ENCODE data around the gene ZNF286A.
"Not testable (repeated sequence)": the region's sequence is repeated elsewhere in the genome, so short reads cannot be mapped to it uniquely, and the experiment has no call there.

Gene ZNF286A

DNA sequence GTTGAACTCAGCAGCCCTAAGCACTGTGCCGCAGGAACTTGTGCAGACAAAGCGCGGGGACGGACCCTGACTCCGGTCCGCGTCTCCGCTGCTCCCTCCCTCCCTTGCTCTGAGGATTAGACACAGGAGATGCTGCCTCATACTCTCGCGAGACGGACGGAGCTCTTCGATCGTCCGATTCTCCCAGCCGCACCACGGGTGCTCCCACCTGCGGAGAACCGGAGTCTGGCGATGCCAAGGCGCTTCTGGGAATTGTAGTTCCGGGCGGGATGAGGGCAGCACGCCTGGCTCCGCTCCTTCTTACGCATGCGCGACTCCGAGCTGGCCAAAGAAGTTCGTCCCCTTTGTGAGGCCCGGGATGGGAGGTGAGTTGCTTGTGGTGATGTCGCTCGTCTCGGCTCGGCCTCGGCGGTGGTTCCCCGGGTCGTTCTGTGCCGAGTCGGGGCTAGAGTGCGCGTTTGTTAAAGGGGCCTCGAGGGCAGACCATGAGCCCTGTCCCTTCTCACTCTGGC is at the start of gene ZNF286A:
ZNF286A (plus strand) TSS at position 340 of the 512 bp plus-strand sequence. CDS start 578 bp downstream, outside the sequence.
- peak; percentile 73 to 87 for DNase-seq (ENCODE audit: low read depth in 2 of 2)

DNA sequence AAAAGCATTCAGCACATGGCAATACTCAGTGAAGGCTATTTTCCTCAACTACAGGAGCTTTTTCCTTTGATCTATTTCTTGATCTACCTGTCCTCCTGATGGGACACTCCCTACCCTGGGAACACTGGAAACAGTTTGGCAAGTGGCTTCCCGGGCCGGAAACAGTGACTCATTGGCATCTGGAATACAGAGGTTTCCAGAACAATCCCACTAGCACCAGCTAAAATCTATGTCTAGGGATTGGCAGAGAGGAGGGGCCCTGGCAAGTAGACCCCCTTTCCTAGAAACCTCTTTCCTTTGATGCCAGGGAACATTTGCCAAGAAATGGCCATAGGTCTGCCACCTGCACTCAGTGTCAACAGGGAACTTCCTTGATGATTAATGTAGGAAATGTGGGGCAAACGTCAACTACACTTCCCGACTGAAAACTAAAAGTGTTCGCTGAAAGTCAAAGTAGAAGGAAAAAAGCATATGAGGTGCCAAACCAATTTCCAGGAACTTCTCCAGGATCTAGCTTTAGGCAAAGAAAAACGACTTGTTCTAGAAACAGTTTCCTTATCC is 49.6 kb upstream of the ZNF286A start:
- DNase-seq (ENCODE audit: low read depth in 2 of 2), result no peak

DNA sequence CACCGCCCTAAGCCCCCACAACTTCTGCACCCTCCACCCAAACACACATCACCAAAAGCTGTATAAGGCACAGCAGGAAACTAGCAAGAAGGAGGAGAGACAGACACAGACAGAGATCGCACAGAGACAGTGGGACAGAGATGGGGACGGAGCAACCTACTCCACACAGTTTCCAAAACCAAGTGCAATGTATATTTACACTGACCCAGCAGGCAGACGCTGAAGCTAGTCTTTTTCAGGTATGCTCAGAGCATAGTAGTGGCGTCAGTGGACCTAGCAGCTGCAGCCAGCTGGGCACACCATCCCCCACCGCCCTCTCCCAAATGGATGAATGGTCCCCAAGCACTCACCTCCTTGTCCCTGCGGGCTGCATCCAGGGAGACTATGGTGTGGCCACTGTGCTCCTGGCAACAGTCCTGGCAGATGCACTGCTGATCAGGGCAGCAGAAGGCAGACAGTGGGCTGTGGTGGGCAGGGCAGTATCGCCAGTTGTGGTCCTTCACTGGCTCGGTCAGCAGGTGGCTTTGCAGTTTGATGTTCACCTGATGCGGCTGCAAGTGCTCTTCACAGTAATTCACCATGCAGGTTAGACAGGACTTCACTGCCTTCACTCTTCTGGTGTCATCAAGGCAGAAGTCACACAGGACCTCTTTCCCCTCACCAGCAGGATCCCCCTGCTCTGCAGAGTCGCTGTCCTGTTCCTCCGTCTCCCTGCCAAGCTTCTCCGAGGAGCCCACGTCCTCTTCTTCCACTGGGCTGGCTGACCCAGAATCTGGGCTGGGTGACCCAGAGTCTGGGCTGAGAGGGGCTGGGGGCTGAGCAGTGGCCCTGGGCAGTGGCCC is 48.6 kb upstream of the ZNF286A start:
- no peak for DNase-seq (ENCODE audit: low read depth in 2 of 2)

DNA sequence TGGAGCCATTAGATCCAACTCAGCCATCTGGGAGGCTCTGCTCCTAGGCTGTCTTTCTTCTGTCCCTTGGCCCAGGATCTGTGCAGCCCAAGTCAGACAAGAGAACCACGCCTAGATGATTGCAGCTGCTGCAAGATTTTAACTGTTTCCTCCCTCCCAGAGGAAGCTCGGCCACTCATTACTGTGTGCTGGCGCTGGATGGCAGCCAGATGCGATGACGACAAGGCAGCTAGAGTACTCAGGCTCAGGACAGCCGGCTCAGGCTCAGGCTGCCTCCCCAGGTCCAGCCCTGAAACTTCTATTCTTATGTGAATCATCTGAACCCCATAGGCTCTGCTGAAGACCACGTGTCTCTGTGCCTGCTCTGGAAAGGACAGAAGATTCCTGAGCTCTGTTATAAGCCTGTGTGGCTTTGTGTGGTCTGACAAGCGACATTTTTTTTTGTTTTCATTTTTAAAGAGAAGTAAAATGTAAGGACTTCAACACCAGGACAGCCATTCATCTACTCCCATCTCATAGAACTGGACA is 47.9 kb upstream of the ZNF286A start:
- peak in 1 of 2 donors; percentile 1 for DNase-seq (ENCODE audit: low read depth in 2 of 2)

DNA sequence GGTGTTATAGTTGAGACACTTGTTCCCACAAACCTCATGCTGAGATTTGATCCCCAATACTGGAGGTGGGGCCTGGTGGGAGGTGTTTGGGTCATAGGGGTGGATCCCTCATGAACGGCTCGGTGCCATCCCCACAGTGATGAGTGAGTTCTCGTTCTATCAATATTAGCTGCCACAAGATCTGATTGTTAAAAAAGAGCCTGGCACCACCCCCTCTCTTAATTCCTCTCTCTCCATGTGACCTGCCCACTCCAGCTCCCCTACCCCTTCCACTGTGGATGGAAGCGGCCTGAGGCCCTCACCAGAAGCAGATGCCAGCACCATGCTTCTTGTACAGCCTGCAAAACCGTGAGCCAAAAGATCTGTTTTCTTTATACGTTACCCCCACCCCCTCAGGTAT is 46.6 kb upstream of the ZNF286A start:
- no peak for DNase-seq (ENCODE audit: low read depth in 2 of 2)

DNA sequence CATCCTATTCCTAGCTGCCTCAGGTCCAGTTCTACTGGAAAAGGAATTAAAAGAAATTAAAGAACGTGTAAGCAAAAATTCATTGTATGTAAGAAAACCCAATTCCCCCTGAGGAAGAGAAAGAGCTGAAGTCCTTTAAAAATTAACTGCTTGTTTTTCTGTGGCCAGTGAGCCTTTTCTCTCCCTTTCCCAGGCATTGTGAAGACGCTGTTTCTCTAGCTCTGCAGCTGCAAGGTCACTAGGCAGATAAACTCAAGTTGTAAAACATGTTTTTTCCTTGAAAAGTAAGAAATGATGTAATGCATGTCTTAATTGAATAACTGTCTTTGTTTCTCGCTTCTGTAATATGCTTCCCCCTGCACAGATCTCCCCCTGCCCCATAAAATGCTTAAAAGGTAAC is 45.2 kb upstream of the ZNF286A start:
- DNase-seq (ENCODE audit: low read depth in 2 of 2), result not testable (repeated sequence)

DNA sequence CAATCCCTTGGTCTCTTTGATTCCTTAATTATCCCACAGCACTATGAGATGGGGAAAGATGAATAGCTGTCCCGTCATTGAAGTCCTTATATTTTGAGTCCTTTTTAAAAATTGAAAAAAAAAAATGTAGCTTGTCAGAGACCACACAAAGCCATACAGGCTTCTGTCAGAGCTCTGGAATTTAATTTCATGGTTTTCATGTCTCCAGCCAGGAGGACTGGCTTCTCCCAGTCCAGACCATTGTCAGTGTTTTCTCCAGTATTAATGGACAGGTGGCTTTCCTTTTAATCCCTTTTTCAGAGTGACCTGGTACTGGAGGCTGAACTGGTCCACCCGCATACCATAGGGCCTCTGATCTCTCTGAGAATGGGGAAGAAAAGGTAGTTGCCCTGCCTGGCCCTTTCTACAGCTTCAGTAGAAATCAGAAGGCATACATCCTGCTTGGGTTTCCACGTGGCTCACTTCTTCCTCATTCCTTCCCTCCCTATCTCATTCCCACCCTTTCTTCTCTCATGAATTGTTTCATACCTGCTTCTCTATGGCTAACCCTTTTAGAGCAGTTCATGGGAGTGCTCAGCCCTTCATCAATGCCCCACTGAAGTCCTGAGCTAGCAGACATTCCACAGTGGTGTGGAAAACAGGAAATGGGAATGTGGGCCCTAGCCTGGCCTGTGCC is 44.5 kb upstream of the ZNF286A start:
- no peak for DNase-seq (ENCODE audit: low read depth in 2 of 2)

DNA sequence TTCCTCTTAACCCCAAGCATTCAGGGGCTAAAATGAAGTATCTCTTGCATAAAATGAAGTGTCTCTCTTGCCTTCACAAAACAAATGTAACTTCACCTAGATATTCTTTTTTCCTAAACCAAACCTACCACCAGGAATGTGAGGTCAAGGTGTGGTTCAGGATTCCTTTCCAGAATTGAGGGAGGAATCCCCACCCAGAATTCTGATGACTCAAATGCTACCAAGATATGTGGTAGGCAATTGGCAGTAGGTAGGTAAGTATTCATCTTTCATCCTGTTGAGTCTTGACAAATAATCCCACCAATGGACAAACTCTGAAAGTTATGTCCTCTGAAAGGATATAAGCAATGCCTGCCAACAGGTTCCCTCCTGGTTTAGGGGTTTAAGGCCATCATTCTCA is 41.7 kb upstream of the ZNF286A start:
- DNase-seq (ENCODE audit: low read depth in 2 of 2), result no peak

DNA sequence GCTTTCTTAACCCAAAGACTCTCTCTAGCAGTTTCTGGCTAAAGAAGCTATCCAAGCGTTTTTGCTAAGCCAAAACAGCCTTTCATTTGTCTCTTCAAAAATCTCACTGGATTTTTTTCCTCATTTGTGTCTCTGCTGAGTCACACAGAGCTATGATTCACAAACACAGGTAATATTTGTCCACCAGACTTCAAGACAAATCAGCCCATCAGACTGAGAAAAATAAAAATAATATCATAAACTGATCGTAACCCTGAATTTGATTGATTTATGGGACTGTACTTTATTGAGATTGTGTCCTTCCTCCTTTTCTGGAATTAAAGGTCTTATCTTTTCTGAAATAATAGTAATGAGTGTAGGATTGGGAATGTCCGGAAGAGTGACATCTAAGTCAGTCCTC is 41.3 kb upstream of the ZNF286A start:
- no peak for DNase-seq (ENCODE audit: low read depth in 2 of 2)

DNA sequence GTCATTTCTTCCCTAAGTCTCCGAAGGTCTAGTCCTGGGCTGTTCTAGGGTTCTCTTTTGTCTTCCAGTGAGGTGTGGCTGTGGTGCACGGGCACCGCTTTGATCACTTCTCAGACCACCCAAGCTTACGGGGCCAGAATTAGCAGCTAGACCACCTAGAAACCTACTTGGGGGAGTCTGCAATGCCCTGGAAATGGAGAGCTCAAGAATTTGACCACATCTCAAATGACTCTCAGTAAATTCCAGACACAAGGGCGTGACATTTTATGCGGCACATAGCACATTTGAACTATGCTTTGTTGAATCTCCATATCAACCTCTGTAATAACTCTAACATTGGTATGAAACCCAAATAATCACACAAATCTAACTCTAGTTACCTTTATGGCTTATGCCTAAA is 40.3 kb upstream of the ZNF286A start:
- DNase-seq (ENCODE audit: low read depth in 2 of 2), result no peak

DNA sequence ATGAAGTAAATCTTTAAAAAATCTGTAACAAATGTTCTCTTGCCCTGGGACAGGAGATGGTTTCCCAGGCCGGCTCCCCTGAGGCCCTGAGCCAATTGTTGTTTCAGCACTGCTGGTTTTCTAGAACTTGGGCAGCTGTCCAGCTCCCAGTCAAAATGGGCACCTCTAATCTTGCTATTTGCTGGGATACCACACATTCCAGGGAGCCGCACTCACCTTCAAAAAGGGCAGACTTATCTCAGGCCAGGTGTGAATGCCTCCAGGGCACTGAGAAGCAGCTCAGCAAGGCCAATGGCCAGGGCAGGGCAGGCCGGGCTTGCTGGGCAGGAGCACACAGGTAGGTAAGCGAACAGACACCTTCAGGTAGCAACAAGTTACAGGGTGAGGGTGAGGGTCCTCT is 39.9 kb upstream of the ZNF286A start:
- no peak for DNase-seq (ENCODE audit: low read depth in 2 of 2)

DNA sequence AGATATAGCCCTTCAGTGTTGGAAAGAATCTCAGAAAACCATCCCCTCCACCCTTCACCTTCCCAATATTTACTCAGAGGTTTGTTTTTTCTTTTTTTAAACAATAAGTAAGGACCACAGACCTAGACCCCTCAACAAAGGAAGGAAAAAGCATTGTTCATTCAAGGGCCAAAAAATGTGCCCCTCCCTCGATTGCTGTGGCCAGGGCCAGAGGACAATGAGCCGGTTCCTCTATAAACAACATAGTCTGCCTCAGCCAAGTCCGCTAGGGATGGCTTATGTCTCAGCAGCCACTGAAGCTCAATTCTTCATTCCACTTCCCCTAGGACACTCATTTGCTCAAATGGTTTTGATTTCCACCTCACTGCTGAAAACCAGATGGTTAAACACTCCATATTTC is 39.5 kb upstream of the ZNF286A start:
- DNase-seq (ENCODE audit: low read depth in 2 of 2), result no peak

DNA sequence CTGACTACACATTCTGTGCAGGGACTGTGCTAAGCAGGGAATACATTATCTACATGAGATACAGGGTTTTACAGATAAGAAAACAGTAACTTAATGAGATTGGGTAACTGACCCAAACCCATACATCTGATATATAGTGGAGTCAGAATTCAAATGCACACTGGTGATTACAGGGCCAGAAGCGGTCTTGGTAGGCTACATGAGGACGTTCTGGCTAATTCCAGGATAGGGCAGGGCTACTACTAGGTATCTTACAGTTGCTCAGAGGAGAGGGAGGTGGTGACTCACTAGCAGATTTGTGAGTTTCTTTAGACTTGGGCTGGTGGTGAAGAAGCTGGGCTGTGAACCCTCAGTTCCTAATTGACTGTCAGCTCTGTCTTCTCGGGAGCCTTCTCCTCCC is 36.9 kb upstream of the ZNF286A start:
- no peak for DNase-seq (ENCODE audit: low read depth in 2 of 2)

DNA sequence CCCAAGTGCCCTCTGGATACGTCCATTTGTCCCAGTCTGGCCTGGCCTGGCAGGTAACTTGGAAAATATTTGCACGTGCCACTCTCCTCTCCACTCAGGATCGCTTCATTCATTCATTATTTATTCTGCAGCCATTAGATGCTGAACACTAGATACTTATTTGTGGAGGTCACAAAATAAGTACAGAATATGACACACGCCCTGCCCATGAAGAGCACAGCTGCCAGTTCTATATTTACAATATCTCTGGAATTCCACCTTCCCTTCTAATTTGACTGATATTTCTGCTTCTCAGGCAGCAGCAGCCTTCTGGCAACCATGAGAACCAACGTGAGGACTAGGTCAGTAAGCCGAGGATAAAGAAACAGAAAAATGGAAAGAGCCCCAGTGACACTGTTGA is 36.4 kb upstream of the ZNF286A start:
- DNase-seq (ENCODE audit: low read depth in 2 of 2), result no peak

DNA sequence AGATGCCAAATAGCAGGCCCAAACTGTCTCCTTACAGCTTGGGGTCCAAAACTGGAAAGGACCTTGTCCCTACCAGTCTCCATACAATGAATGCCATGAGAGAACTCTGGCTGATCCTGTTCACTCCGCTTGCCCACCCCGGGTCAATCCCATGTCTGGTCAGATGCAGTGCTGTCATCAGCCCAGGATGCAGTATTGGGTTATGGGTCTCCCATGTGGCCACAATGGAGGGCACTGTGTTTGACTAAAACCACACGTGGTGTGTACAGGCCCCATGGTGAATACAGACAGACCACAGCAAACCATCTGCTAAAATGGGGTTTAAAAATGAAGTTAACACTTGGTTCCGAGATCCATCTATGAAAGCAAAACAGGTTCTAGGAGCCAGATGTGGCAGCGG is 35.9 kb upstream of the ZNF286A start:
- no peak for DNase-seq (ENCODE audit: low read depth in 2 of 2)

DNA sequence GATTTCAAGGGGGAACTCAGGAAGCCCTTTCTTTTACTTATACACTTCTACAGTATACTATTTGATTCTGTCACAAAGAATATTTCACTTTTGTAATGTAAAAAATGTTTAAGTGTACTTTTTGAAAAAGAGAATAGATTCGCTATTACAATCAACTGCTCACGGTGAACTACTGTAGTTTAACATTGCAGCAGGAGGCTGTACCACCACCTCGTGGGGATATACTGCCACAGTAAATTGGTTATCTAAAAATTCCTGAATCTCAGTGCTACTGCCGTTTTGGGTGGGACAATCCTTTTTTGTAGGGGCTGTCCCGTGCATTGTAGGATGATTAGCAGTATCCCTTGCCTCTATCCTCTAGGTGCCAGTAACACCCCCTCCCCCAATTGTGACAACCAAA is 30.0 kb upstream of the ZNF286A start:
- DNase-seq (ENCODE audit: low read depth in 2 of 2), result not testable (repeated sequence)

DNA sequence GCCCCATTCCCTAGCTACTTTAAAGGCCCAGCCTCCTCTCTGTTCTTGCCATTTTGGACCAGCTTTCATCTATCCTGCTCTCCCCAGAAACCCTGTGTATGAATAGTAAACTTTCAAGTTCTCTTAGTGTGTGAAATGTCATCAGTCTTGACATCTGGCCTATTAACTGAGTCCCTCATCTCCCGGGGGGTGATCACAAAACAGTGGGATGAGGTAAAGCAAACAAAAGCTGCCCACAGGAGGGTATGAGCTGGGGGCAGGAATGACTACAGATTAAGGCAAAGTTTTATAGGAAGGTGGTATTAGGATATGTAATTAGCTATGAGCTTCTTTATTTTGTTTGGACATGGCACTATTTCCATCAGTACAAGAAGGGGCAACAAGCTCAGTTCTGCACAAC is 24.9 kb upstream of the ZNF286A start:
- not testable (repeated sequence) for DNase-seq (ENCODE audit: low read depth in 2 of 2)

DNA sequence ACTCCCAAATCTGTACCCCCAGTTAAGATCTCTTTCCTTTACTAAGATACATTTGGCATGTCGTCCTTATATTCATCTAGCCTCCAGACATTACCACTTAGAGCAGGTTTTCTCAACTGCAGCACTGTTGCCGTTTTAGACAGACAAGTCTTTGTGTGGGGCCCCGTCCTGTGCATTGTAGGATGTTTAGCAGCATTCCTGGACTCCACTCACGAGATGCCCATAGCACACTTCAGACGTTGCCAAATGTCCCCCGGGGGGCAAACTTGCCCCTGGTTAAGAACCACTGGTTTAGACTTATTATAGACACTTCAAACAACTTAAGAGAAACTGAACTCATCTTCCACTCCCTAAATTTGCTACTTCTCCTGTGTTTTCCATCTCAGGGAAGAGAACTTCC is 23.6 kb upstream of the ZNF286A start:
- not testable (repeated sequence) for DNase-seq (ENCODE audit: low read depth in 2 of 2)

DNA sequence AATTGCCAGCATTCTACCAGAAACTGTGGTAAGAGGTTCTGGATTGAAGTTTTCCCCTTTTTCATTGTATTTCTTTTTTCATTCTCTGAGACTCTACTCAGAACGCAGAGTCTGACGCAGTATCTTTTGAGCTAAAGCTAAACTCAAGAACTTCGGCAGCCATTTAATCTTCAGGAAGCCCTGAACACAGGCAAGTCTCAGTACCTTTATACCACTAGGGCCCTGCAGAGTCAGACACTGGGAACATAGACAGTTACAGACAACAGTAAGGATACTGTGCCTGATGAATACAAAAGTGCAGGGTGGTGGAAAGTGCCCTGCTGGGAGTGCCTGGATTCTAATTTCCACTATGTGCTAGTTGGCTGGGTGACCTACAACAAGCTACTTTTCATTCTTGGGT is 16.4 kb upstream of the ZNF286A start:
- DNase-seq (ENCODE audit: low read depth in 2 of 2), result not testable (repeated sequence)

DNA sequence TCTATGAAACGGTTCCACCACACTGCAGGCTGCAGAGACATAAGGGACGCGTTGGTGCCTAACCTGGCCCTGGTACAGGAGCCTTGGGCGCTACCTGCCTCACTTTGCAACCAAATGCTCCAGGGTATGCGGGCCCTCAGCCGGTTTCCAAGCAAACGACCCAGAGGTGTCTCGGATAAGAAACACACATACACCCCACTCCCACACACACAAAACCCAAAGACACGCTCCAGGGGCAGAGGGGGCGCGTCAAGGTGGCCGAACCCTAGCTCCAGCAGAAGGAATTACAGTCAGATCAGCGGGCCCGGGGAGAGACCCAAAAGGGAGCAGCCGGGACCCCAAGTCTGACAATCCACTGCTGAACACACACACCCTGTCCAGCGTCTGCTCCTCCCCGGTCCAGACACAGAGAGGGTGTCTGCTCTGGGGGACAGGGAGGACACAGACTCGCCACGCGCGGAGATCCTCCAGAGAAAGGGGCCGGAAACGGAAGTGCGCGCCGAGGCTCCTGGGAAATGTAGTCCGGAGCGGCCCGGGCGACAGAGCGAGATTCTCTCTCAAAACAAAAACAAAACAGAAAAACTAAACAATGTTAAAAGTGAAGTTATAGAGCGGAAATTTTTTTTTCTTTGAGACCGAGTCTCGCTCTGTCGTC is 15.6 kb upstream of the ZNF286A start, which contains the start of gene TRIM16:
TRIM16 (minus strand) TSS at position 488 of the 655 bp plus-strand sequence. CDS start 32,702 bp downstream, outside the sequence.
- peak; percentile 57 to 60 for DNase-seq (ENCODE audit: low read depth in 2 of 2)

DNA sequence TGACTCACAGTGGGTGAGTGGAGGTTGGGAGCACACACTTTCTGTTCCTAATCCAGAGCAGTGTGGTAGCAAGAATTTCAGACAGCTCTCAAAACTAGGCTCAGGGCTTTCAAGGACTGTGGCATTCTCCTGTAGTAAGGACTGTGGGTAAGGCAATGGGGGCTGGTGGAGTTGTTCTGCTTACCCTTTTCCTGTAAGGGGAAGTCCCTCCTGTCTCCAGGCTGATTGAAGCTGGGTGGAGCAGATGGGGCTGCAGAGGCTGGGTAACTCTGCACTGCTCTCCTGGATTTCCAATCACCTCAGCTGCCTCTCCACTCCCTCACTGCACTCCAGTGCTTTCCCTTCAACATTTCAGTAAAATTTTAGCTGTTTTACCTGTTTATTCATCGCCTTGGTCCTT is 12.1 kb upstream of the ZNF286A start:
- not testable (repeated sequence) for DNase-seq (ENCODE audit: low read depth in 2 of 2)

DNA sequence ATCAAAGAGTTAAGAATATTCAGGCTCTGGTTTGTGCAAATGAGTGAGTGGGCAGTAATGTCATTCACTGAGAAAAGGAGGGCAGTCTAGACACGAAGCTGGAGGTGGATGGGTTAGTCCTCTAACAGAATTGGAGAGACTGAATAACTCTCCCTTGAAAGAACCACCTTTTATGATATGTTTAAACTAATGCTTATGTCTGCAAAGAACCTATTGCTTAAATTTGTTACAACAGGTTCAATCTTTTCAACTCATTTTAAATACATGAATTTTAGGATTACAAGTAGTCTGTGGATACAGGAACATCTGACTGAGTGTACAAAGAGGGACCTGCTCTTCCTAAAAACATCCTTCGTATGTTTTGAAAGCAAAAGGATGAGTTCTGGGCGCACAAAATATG is 585 bp upstream of the ZNF286A start:
- not testable (repeated sequence) for DNase-seq (ENCODE audit: low read depth in 2 of 2)

All from stimulated activated CD8-positive, alpha-beta memory T cell treated with anti-CD3 and anti-CD28 coated beads, Interleukin-2, amount 100 ng/mL, for 1 hour (primary cell).